WERI-Rb-1 (cell line): ENCODE data around the gene ZNF516.

Experiments
- DNase-seq: peaks from one replicate; pipeline ENCODE4 v3.0.0-alpha.2; 2020
- H3K27ac ChIP-seq: fragments of 250-450 bp; sonication (Bioruptor Pico); 2 replicates; pipeline ENCODE4 v1.5.1; 2020; ENCODE audit warnings: mild to moderate bottlenecking, moderate library complexity
- H3K27me3 ChIP-seq: fragments of 250-450 bp; sonication (Bioruptor Pico); 2 replicates; pipeline ENCODE4 v1.5.1; 2021; ENCODE audit warnings: mild to moderate bottlenecking, low read depth, moderate library complexity; ENCODE audit not compliant: insufficient read depth, severe bottlenecking
- H3K36me3 ChIP-seq: fragments of 250-450 bp; sonication (Bioruptor Pico); 2 replicates; pipeline ENCODE4 v1.5.1; 2020; ENCODE audit warnings: mild to moderate bottlenecking, moderate library complexity
- H3K4me3 ChIP-seq: 2 replicates; pipeline ENCODE4 v1.5.1; 2011; ENCODE audit warnings: low read depth, mild to moderate bottlenecking, control low read depth, low read length
- H3K9me3 ChIP-seq: fragments of 250-450 bp; sonication (Bioruptor Pico); 2 replicates; pipeline ENCODE4 v1.5.1; 2021; ENCODE audit warnings: mild to moderate bottlenecking, moderate library complexity; ENCODE audit not compliant: severe bottlenecking
- TF ChIP-seq, protein P1 (sequence below): IDR thresholded peaks from 2 replicates; pipeline ENCODE4 v1.5.1; 2011; ENCODE audit warnings: low read depth, mild to moderate bottlenecking, control low read depth, inconsistent platforms, low read length

Gene ZNF516

DNA sequence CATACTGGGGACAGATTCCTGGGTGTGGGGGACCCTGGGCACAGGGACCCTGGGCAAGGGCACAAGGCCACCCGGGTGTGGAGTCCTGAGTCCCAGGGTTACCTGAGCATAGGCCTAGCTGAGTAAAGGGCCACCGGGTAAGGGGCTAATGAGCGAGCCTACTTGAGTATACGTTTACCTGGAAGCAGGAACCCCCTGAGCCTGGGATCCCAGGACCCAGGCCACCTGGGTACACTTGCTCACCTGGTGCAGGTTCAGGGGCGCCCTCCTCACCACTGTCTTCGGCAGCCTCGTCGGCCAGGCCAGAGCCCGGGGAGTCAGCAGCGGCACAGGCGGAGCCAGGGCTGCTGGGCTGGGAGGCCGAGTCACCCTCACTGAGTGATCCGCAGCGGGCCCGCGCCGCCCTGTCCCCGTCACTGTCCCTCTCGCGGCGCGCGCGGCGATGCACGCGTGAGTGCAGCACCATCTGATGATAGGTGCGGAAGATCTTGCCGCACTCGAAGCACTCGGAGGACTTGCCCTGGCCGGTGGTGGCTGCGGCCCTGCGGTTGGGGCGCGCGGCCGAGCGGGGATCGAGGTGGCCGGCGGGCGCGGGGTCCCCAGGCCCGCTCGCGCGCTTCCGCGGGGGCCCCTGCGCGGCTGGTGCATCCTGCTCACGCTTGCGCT, 53.9 kb downstream of the ZNF516 start:
- Histone ChIP-seq H3K36me3 (peaks cover 76% of the 10 kb centered on the region), H3K4me3 (no peak overlapping the region), H3K27ac (no peak overlapping the region), H3K9me3 (no peaks in the 10 kb centered on the region), H3K27me3 (no peaks in the 10 kb centered on the region)
- TF ChIP-seq, protein P1, sequence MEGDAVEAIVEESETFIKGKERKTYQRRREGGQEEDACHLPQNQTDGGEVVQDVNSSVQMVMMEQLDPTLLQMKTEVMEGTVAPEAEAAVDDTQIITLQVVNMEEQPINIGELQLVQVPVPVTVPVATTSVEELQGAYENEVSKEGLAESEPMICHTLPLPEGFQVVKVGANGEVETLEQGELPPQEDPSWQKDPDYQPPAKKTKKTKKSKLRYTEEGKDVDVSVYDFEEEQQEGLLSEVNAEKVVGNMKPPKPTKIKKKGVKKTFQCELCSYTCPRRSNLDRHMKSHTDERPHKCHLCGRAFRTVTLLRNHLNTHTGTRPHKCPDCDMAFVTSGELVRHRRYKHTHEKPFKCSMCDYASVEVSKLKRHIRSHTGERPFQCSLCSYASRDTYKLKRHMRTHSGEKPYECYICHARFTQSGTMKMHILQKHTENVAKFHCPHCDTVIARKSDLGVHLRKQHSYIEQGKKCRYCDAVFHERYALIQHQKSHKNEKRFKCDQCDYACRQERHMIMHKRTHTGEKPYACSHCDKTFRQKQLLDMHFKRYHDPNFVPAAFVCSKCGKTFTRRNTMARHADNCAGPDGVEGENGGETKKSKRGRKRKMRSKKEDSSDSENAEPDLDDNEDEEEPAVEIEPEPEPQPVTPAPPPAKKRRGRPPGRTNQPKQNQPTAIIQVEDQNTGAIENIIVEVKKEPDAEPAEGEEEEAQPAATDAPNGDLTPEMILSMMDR = no peak
- peak; percentile 6 for DNase-seq

DNA sequence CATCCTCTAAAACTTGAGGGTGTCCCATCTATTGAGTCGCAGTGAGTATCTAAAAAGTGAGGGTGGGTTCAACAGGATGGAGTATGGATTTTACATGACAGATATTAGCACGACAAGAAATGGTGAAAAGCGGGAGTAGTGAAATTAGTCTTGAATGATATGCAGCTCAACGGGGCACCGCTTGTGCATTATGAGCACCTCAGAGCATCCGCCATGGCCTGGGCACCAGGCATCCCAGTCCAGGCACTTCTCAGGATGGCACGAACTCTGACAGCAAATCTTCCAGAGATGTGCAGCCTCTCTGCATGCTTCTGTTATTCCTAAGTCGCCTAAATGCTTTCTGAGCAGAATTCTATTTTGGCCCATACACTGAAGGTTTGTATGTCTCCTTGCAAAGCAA, 57.1 kb downstream of the ZNF516 start:
- H3K27ac ChIP-seq = no peak overlapping the region
- no peaks in the 10 kb centered on the region for H3K27me3 ChIP-seq
- no peak overlapping the region for H3K4me3 ChIP-seq
- TF ChIP-seq, protein P1 = no peak
- H3K36me3 ChIP-seq = peaks cover 86% of the 10 kb centered on the region
- no peak for DNase-seq
- H3K9me3 ChIP-seq = no peaks in the 10 kb centered on the region

DNA sequence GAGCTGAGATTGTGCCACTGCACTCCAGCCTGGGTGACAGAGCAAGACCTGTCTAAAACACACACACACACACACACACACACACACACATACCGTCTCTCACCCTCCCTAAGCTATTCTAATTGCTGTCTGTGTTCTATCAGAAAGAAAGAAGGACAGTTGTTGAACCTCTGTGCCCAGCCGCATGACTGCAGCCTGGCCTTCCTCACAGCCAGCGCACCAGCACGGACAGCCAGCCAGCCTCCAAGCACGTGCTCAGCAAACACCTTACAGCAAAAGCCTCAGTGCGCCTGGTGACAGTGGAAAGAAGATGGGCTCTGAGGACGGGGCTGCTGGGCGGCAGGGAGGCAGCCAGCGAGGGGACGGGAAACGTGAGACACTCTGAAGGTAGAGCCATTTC, 58.0 kb downstream of the ZNF516 start:
- peaks cover 83% of the 10 kb centered on the region for H3K36me3 ChIP-seq
- TF ChIP-seq, protein P1 = no peak
- H3K4me3 ChIP-seq = no peak overlapping the region
- H3K27me3 ChIP-seq = no peaks in the 10 kb centered on the region
- H3K27ac ChIP-seq = no peak overlapping the region
- no peak for DNase-seq
- H3K9me3 ChIP-seq = no peaks in the 10 kb centered on the region

DNA sequence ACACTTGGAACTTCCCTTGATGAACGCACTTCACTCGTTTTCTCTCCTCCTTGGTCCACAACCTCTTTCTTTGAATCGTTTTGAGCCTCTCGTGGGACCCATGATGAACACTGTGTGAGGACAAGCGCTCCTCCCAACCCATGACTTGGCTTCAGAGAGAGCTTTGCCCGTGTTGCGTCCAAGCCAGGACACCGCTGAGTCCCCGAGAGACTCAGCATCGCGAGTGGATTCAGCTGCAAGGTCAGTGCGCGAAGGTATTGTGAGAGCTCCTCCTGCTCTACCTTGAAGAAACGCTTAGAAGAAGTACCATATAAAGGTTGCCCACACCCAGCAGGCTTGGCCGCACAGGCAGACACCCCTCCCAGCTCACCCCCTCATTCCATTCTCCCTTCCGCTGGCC, 58.7 kb downstream of the ZNF516 start:
- Histone ChIP-seq H3K36me3 (peaks cover 78% of the 10 kb centered on the region), H3K27me3 (no peaks in the 10 kb centered on the region), H3K4me3 (no peak overlapping the region), H3K27ac (no peak overlapping the region), H3K9me3 (no peaks in the 10 kb centered on the region)
- TF ChIP-seq, protein P1 = no peak
- no peak for DNase-seq

DNA sequence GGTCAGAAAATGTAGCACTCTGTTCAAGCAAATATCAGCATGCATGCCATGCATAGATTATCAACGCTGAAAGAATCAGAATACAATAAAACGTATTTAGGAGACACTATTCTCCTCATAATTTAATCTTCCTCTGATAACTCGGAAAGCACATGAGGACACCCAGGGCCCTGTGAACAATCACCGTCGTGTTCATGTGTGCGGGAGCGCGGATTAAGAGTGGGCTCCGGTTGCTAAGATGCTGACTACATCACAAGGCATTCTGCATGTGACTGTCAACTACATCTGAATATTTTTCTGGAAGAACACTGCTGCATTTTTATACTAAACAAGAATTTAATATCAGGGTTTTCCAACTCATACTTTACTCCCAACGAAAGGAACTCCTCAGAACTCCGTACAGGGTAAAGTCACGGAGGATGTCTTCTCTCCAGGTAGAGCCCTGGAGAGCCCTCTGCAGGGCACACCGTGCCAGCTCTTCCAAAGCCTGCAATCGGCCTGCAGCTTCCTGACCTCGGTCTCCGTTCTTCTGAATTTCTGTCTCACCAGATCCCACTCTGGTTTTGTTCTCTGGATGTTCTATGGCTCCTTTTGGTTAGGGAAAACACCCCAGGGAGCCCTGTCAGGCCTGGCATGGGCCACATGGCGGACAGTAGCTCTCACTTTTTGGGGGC, 59.6 kb downstream of the ZNF516 start:
- H3K27ac ChIP-seq = no peak overlapping the region
- DNase-seq = no peak
- H3K9me3 ChIP-seq = no peaks in the 10 kb centered on the region
- H3K4me3 ChIP-seq = no peak overlapping the region
- no peaks in the 10 kb centered on the region for H3K27me3 ChIP-seq
- H3K36me3 ChIP-seq = peaks cover 70% of the 10 kb centered on the region
- TF ChIP-seq, protein P1 = peak; percentile 67
